HFF-Myc (cell line): Measurements from ENCODE around the gene YDJC.
"Not testable (repeated sequence)": the region's sequence is repeated elsewhere in the genome, so short reads cannot be mapped to it uniquely, and the experiment has no call there.

Source experiments
- DNase-seq: peaks from one replicate; pipeline ENCODE4 v3.0.0-alpha.2; 2011; ENCODE audit warnings: low read depth; ENCODE audit errors: extremely low read depth
- H3K4me3 ChIP-seq: replicated peaks from 2 replicates; pipeline ENCODE4 v1.5.1; 2011; ENCODE audit warnings: low read depth, mild to moderate bottlenecking, control low read depth, low read length
- TF ChIP-seq, protein P1 (sequence below): IDR thresholded peaks from 2 replicates; pipeline ENCODE4 v1.5.1; 2012; ENCODE audit warnings: mild to moderate bottlenecking, low read depth, low read length, control low read depth; ENCODE audit errors: missing control alignments

The YDJC gene

DNA sequence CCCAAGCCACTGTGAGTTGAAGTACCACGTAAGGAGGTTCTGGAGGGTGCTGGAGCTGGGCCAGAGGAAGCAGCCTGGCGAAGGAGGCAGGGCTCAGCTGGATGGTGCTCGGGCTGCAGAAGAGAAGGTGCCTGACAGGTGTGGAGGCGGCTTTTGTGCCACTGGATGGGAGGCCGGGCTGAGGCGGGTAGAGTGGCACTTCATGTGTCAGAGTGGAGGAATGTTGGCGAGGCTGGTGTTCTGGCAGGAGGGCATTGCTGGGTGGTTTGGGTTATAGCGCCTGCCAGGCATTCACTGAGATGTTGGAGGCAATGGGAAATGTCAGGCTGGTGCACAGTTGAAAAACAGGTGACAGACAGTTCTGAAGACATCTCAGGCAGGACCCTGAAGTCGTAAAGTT lies 38.1 kb downstream of the YDJC start:
- TF ChIP-seq, protein P1, sequence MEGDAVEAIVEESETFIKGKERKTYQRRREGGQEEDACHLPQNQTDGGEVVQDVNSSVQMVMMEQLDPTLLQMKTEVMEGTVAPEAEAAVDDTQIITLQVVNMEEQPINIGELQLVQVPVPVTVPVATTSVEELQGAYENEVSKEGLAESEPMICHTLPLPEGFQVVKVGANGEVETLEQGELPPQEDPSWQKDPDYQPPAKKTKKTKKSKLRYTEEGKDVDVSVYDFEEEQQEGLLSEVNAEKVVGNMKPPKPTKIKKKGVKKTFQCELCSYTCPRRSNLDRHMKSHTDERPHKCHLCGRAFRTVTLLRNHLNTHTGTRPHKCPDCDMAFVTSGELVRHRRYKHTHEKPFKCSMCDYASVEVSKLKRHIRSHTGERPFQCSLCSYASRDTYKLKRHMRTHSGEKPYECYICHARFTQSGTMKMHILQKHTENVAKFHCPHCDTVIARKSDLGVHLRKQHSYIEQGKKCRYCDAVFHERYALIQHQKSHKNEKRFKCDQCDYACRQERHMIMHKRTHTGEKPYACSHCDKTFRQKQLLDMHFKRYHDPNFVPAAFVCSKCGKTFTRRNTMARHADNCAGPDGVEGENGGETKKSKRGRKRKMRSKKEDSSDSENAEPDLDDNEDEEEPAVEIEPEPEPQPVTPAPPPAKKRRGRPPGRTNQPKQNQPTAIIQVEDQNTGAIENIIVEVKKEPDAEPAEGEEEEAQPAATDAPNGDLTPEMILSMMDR: no peak
- DNase-seq: no peak
- no peak overlapping the region for H3K4me3 ChIP-seq

DNA sequence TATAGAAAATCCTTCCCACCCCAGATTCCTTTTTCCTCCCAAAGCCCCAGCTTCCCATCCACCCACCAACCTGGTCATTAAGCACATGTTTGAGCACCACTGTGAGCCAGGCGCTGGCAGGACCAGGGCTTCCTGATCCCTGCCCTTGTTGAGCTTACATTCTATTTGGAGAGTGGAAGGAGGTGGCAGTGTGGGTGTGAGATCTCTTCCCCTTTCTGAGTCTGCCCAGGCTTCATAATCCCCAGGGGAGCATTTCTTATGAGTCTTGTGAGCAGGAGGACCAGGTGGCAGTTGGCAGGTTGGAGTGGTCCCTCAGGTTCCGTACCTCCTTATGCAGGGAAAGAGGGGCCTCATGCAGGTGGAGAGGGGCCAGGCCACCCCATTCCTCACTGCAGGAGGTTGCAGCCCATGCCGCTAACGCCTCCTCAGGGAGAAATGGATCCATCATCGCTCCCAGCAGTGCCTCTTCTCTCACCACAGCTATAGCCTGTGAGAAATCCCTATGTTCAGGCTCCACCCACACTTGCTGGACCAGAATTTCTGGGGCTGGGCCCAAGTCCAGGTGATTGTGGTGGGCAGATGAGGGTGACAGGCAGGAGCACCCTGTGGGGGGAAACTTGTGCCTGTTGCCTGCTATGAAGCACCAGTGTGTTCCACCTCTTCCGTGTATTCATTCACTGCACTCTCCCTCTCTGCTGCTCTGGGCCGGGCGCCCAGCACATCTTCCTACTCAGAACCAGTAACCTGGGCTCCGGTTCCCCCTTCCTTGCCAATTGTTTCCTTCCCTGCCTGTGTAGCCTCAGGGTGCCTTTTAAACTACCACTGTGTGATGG lies 38.8 kb downstream of the YDJC start:
- DNase-seq: no peak
- H3K4me3 ChIP-seq: no peak overlapping the region
- TF ChIP-seq, protein P1: no peak

DNA sequence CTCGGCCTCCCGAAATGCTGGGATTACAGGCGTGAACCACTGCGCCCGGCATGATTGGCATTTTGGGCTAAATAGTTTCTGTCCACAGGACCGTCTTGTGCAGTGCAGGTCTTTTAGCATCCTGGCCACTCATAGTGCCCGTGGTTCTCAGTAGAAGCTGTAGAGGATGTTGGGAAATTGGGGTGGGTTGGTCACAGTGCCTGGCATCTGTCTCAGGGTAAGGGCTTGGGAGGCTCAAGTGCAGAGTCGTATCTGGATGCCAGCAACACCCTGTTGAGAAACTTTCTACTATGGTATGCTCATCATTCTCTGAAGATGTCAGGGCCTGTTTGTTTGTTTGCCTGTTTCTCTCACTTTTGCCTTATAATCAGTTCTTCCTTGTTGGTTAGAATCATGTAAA lies 40.4 kb downstream of the YDJC start:
- no peak for DNase-seq
- TF ChIP-seq, protein P1: no peak
- H3K4me3 ChIP-seq: no peak overlapping the region

DNA sequence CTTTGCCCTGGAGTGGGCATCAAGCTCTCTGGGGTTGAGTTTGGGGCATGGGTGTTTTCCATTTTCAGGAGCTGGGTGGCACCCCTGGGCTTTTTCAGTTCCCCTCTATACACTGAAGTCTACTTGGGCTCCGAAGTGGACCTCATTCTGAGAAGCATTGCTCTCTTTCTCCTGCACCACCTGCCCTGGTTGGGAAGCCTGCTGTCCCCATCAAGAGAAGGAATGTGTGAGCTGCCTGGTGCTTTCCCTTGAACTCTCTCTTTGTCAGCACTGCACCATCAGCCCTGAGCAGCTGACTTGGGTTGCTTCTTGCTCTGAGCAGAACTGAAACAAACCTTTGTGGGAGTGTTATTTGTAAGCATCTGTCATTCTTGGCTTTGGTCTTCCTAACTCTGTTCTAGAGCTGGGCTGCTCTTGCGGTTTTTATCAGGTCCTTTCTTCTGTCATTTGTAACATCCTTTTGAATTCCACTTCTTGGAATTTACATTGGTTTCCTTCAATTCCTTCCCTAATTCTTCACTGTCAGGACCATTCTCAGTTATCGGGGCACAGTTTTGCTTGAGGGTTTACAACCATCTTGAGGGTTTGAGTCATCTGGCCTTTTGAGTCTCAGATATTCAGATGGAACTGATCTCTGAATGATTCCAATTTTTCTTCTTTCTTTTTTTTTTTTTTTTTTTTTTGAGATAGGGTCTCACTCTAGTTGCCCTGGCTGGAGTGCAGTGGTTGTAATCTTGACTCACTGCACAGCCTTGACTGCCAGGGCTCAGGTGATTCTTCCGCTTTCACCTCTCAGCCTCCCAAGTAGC lies 41.8 kb downstream of the YDJC start:
- H3K4me3 ChIP-seq: no peak overlapping the region
- TF ChIP-seq, protein P1: no peak
- no peak for DNase-seq

DNA sequence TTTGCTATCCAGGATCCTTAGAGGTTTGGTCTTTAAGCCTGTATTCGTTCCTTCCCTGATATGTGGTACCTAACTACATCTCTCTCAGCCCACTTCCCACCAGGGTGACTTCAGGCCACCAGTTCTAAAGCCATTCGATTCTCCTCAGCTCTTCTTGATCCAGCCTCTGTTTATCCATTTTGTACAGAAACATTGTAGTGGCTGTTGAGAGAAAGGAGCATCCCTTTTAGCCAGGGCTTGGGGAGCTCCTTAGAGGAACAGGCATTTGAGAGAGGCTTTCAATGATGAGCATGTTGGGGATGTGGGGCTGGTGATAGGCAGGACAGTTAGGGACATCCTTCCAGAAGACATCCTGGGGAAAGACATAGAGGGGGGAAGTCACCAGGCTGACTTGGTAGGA lies 44.4 kb downstream of the YDJC start:
- TF ChIP-seq, protein P1: no peak
- no peak overlapping the region for H3K4me3 ChIP-seq
- DNase-seq: no peak

DNA sequence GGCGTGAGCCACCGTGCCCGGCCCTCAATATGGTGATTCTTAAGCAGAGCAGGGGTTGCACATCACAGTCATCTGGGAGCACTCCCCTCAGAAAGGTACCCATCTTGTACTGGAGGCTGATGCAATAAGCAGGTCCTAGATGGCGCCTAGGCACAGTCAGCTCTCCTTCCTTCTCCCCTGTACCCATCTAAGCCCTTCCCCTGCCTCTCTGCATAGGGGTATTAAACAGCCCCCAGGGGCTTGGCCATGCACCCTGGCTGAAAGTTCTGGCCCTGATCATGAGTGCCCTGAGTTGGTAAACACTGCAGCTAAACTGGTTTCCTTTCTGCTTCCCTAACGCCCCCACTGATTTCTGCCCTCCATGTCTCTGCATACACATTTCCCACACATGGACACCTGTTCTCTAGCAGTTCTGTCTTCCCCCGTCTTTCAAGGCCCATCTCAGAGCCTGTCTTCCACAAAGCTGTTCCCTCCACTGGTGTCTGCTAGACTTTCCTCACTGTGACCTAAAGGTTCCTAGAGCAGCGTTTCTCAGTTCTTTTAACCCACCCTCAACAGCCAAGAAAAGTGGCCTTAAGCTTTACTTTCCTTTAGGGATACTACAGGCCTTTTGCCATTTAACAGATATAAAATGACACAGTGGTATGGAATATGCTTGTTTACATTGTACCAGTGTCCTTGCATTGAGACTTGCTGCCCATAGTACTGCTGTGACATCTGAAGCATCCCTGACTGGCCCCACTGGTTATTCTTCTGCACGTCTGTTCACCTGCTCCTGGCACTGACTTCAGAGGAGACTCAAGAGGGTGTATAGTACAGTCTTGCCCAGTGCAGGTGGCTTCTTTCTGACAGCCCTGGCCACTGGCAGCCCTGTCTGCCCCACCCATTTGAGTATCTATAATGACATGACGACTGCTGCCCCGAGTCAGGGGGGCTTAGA lies 46.8 kb downstream of the YDJC start:
- H3K4me3 ChIP-seq: no peak overlapping the region
- TF ChIP-seq, protein P1: no peak
- no peak for DNase-seq

DNA sequence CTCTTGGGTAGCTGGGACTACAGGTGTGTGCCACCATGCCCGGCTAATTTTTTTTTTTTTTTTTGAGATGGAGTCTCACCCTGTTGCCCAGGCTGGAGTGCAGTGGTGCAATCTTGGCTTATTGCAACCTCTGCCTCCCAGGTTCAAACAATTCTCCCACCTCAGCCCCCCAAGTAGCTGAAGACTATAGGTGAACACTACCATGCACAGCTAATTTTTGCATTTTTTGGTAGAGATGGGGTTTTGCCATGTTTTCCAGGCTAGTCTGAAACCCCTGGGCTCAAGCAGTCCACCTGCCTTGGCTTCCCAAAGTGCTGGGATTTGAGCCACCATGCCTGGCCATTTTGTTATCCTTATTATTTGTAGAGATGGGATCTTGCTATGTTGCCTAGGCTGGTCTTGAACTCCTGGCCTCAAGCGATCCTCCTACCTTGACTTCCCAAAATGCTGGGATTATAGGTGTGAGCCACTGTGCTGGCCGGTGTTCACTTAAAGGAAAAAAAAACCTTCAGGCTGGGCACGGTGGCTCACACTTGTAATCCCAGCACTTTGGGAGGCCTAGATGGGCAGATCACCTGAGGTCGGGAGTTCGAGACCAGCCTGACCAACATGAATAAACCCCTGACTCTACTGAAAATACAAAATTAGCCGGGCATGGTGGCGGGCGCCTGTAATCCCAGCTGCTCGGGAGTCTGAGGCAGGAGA lies 48.7 kb downstream of the YDJC start:
- not testable (repeated sequence) for H3K4me3 ChIP-seq, DNase-seq

DNA sequence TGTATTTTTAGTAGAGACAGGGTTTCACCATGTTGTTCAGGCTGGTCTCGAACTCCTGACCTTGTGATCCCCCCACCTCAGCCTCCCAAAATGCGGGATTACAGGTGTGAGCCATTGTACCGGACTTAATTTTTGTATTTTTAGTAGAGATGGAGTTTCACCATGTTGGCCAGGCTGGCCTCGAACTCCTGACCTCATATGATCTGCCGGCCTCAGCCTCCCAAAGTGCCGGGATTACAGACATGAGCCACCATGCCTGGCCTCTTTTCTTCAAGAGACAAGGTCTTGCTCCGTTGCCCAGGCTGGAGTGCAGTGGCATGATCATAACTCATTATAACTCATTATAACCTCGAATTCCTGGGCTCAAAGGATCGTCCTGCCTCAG lies 49.2 kb downstream of the YDJC start:
- DNase-seq, H3K4me3 ChIP-seq: not testable (repeated sequence)
